Ecto neural progenitor cell (in vitro differentiated cells): Measurements from ENCODE around the gene NSD2.

Experiments
- DNase-seq: peaks from one replicate; pipeline ENCODE4 v3.0.0-alpha.2; 2018; ENCODE audit warnings: low spot score

NSD2 gene

GRCh38 chr4:1945124-1945895 is 74.1 kb downstream of the NSD2 start:
- DNase-seq, result no peak

GRCh38 chr4:1945912-1946311 is 74.7 kb downstream of the NSD2 start:
- no peak for DNase-seq

- DNase-seq, result no peak
Observed at GRCh38 chr4:1948232-1948631, 77.0 kb downstream of the NSD2 start.

- no peak for DNase-seq
Observed at GRCh38 chr4:1948892-1949436, 77.8 kb downstream of the NSD2 start.

DNA sequence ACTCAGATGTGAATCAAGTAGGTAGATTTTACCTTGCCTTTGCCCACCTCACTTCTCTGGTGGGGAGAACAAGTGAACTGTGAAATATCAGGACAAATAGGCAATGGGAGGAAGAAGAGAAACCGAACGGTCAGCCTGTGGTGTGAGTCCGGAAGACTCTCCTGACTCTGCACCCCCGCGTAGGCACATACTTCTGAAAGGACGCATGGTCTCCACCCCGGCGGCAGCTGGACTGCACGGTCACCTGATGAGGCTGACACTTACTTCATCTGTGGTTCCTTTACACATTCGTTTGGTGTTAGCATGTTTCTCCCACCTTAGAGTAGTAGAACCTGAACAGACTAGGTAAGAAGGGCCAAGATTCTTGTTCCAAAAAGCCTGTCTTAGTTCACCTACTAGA is 79.2 kb downstream of the NSD2 start:
- no peak for DNase-seq

DNA sequence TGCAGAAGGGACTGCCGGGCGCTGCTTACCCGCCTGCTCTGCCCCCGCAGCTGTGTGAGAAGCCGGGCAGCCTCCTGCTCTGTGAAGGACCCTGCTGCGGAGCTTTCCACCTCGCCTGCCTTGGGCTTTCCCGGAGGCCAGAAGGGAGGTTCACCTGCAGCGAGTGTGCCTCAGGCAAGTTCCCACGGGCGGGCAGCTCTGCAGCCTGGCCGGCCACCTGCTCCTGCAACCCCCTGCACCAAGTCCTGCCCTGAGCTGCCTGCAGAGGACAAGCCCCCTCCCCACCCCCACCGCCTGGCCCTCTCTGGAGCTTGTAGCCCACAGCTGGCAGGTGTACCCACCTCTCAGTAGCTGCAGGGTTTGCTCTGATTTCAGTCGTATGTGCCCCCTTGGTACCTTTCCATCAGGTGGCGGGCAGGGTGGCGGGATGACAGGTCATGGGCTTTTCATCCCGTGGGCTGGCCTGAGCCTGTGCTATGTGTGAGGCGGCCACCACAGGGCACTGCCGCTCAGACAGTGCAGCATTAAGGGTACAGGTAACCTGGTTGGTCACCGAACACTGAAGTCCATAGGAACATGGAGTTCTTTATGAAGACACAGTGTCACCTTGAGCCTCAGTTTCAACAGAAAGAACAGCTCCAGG is 81.0 kb downstream of the NSD2 start:
- no peak for DNase-seq

DNA sequence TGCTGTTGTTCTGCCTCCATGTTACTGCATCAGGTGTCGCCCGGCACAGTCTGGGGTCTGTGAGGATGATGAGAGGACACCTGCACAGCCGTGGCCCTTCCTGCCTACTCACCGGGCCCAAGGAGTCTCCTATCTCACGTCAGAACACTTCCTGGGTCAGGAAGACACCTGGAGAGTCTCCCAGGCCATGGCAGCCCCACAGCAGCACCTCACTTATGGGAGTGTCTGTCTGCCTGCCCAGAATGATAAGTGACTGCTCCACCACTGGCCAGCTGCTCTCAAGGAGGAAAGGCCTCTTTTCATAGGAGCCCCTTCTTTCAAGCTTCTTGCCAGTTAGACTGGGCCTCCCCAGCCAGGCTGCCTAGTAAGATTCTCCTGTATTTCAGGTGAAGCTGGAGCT is 81.5 kb downstream of the NSD2 start:
- DNase-seq, result no peak

- DNase-seq, result no peak
Observed at GRCh38 chr4:1953335-1953734, 82.1 kb downstream of the NSD2 start.

DNA sequence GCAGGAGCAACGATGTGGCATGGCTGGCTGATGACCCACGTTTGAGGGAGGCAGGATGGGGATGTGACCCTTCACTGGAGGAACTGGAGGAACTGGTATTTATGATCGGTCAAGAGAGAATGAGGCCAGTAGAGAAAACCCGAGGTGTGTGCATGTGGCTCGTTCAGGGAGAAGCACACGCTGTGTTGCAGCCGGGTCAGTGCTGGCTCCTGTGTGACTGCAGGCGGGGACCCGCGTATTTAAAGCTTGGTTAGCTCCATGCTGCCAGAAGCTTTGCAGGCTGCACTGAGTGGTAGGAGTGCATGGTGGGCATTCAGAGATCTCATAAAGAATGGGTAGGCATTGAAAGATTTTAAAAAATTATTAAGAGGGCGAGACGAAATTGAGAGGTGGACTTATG is 85.4 kb downstream of the NSD2 start:
- no peak for DNase-seq

DNA sequence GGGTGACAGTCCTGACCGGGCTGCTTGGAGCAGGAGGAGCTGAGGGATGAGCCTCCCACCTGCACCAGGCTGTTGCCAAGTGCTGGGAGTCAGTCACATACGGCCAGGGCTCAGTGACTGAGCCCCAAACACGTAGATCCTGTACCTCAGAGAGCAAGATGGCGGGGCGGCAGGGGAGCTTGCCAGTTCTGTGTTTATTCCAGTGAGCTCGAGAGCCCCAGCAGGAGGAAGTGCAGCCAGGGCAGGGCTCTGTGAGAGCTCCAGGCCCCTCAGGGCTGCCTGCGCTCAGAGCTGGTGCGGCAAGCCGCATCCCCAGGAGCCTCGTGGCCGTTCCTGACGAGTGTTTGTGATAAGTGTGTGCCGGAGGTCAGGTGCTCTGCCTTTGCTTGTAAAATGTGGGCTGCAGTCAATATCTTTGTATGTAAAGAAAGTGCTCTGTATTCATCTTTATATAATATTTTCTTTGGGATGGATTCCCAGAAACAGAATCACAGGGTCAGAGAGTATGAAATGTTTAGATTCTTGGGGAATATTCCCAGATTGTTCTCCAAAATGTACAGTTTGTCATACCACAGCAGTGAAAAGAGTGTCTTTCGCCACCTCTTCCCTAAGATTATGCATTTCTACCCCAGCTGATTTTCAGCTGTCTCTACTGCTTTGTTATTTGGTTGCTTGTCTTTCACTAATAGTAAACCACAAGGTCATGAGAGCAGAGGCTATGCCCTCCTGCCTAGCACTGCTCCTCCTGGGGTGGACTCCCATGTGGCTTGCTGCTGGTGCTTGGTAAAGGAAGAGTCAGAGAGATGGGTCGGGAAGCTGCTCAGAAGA is 87.3 kb downstream of the NSD2 start:
- DNase-seq, result no peak

DNA sequence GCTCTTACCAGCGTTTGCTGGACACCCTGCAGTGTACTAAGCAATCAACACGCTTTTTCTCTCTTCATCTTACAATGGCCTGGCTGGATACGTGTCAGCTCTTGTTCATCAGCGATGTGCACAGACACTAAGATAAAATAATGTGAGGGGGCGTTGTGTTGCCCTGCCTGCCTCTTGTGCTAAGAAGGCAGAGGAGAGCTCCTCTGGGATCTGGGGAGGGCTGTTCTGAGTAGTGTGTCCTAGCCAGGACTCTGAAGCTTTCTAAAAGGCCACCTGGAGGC is 87.9 kb downstream of the NSD2 start:
- no peak for DNase-seq

DNA sequence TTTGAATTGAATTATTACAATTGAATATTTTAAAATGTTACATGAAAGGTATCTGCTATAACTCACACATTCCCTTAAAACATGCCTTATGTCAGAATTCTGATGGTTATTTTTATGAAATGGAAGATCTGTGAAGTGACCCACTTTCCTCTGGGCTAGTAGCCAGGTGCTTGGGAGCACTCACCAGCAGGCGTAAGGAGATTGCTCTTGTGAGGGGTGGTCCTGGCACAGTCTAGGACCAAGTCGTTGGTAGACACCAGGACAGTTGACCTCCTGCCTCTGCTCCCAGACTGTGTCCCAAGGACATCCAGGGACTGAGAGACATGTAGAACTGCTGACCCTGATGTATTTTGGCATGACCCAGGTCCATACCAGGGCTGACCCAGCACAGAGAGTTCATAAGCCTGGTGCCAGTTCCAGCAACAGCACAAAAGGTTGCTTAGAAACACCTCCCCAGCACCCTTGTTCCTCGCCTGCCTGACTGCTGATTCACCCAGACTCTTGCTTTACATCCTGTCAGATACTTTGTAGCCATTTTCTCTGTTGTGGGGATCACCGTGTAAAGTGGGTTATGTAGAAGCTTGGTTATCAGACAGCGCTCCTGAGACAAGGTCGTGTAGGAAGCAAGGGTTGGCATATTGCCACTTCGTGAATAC is 89.1 kb downstream of the NSD2 start:
- DNase-seq, result no peak

GRCh38 chr4:1961038-1961437 is 89.8 kb downstream of the NSD2 start:
- no peak for DNase-seq

DNA sequence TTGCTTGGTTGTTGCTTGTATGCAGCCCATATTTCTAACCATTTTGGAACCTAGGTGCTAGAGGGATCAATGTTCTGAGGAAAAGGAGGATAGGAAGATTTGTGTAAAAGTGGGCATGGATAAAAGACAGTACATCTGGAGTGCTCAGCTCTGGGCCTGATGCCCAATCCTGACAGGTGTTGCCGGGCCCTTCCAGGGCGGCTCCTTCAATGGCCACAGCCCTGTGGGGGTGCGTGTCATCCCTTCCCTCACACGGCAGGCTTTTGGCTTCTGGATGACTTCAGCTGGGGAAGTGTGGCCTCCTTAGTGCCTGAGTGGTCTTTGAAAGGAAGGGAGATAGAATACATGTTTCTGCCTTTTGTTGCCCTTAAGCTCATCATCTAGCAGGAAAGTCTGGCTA is 90.4 kb downstream of the NSD2 start:
- DNase-seq, result no peak

DNA sequence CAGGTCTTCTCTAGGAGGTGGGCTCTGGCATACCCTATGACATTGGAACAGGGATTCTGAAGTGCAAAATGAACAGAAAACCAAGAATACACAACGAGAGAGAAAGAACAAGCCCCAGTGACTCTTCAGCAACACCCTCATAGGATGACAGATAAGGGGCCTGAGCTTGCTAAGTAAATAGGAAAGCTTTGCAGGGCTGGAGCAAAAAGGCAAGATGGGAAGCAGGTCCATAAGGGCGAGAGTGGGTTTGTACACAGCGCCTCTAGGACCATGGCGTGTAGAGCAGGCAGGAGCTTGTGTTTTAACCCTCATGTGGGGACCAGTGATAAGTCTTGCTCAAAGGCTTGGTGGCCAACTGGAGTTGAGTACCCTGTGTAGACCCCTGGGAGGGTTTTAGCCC is 91.8 kb downstream of the NSD2 start:
- DNase-seq, result no peak

DNA sequence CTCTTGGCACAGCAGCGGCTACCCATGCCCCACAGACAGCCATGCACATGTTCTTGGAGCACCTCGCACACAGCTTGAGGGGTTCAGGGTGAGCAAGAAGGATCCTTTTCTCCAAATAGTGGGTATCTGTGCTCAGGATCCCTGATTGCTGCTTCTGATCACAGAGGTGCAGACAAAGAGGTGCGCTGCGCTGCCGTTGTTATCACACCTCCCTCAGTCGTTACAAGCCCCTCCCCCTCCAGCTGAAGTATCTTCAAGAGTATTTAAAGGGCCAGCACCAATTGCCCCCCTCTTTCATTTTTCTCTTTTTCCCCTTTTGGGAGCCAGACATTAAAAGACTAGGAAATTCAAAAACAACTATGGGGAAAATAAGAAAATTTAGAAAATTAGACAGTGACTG is 93.2 kb downstream of the NSD2 start:
- DNase-seq, result no peak

GRCh38 chr4:1964971-1965370 is 93.8 kb downstream of the NSD2 start:
- DNase-seq, result no peak

- no peak for DNase-seq
Observed at GRCh38 chr4:1967512-1968149, 96.4 kb downstream of the NSD2 start.

DNA sequence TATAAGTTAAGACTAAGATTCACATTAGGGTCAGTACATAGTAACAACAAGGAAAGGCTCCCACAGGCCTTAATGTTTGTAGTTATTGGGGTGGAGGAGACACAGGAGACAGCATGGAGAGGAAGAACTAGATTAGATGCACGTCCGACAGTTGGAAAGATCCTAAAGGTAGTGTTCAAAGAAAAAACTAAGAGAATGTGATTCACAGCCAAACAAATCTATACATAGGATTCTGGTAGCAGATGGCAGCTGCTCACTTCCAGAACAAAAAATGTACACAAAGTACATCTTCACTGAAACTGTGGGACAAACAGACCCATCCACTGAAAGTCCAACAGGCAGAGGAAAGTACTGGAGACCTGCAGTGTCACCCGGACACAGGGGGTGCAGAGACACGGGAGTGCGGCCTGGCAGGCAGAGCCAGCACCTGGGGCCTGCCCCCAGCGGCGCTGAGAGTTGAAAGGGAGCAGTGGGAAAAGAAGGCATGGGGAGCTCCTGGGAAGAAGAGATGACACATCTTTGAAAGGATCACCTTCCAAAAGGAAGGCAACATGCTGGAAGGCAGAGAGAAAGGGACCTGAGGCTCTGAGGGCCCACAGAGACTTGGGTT is 97.6 kb downstream of the NSD2 start:
- DNase-seq, result no peak

GRCh38 chr4:1969928-1970723 is 98.9 kb downstream of the NSD2 start:
- no peak for DNase-seq

DNA sequence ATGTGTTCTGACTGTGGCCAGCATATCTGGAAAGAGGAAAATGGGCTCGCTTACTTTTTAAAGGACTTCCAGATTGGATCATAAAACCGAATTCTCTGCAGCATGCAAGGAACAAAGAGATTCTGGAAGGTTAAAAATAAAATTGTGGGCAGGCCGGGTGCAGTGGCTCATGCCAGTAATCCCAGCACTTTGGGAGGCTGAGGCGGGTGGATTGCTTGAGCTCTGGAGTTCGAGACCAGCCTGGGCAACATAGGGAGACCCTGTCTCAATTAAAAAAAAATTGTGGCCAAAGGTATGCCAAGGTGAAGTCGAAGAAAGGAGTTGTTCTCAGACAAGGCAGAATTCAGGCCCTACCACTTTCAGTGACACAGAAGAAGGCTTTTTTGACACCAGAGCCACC is 99.7 kb downstream of the NSD2 start:
- DNase-seq, result no peak
